Measurements from ENCODE around the gene ERMP1. TPM values are rescaled to one million over a fixed set of nuclear protein-coding genes. Genes with fewer than 3 reads are reported as not detected.

ERMP1 gene
- total and polyA plus RNA-seq, 2 of the 8 experiments (the other 6 are each of a cell fraction or from before 2014, with no cell fraction given), result 12.8 to 16.7 TPM

DNA sequence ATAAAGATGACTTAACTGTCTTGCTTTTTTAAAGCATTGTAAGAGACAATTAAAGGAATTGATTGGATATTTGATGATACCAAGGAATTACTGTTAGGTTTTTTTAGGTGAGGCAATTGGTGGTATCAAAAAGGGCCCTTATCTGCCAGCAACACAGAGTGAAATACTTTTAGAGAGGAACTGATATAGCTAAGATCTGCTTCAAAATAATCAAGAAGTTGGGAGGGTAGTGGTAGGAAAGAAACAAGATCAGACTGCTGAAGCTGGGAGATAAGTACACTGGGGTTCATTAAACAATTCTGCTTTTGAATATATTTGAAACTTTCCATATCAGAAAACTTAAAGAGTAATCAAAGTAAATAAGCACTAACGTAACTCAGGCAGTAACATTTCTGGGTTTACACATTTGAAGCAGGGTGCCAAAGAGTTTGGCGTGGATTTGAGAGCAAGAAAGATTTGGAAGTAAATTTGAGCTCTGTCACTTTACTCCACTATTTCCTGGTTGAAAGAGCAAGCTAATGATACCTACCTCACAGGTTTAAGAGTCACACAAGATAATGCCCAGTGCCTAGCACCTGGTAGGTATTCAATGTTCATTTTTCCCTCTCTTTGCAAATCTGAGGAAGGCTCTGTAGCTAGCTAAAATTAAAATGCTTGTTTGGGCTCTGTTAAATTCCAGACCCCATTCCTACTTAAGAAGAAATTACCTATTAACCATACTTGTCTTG is 6.9 kb downstream of the ERMP1 start:
- Histone ChIP-seq H3K4me1 (replicated peaks in 1 of 4; ENCODE audit: control insufficient read depth in 3 of 4, insufficient read depth in 4 of 4, low read length in 3 of 4) (no peaks in the 10 kb centered on the region), H2BK20ac (ENCODE audit: low read length) (no peak overlapping the region), H3K4me2 (ENCODE audit: insufficient read depth in 1 of 2, low read depth in 2 of 2, low read length in 2 of 2) (no peak overlapping the region), H2BK15ac (ENCODE audit: low read length) (no peak overlapping the region), H3K23me2 (ENCODE audit: low read depth, low read length) (no peaks in the 10 kb centered on the region), H3K79me1 (ENCODE audit: low read depth, low read length) (no peaks in the 10 kb centered on the region), H4K91ac (replicated peaks; ENCODE audit: insufficient read length, low read length) (no peak overlapping the region), H2AFZ (ENCODE audit: low read length) (no peak overlapping the region), H2BK5ac (ENCODE audit: low read depth, low read length) (no peak overlapping the region), H3K4ac (replicated peaks; ENCODE audit: insufficient read length, low read depth, low read length) (no peak overlapping the region), H3K23ac (ENCODE audit: insufficient read length) (no peak overlapping the region), H3K56ac (replicated peaks; ENCODE audit: insufficient read length, low read depth, low read length) (no peak overlapping the region), H3K4me3 (ENCODE audit: extremely low read depth in 1 of 4, insufficient read depth in 2 of 4, low read depth in 3 of 4, low read length in 4 of 4) (no peak overlapping the region), H4K8ac (ENCODE audit: extremely low read depth, insufficient read depth, low read length) (no peak overlapping the region), H3K27me3 (replicated peaks in 1 of 4; ENCODE audit: control insufficient read depth in 3 of 4, extremely low read depth in 1 of 4, insufficient read depth in 3 of 4, low read length in 3 of 4) (no peaks in the 10 kb centered on the region), H2BK12ac (ENCODE audit: low read depth, low read length) (no peak overlapping the region), H3K36me3 (ENCODE audit: control insufficient read depth in 2 of 4, insufficient read depth in 4 of 4, low read length in 3 of 4) (peaks cover 0 to 8% (median 4%) of the 10 kb centered on the region in 4 experiments; a peak in 3 of 8 replicates), H3K14ac (ENCODE audit: insufficient read length) (no peak overlapping the region), H3K18ac (ENCODE audit: extremely low read depth, low read length) (no peak overlapping the region), H2AK5ac (ENCODE audit: low read depth, low read length) (no peak overlapping the region), H4K5ac (ENCODE audit: insufficient read length, low read depth, low read length) (no peak overlapping the region), H3K9ac (replicated peaks in 1 of 4; ENCODE audit: extremely low read depth in 1 of 4, low read depth in 3 of 4, low read length in 3 of 4) (no peak overlapping the region), H3K27ac (ENCODE audit: low read depth, low read length) (no peak overlapping the region), H2BK120ac (replicated peaks; ENCODE audit: low read depth, low read length) (no peak overlapping the region), H3K9me3 (ENCODE audit: insufficient read depth in 2 of 2, low read depth in 1 of 2, low read length in 1 of 2) (no peaks in the 10 kb centered on the region), H4K20me1 (replicated peaks in 1 of 2; ENCODE audit: control insufficient read depth in 1 of 2, insufficient read depth in 2 of 2, low read length in 2 of 2) (peaks cover 1 to 3% of the 10 kb centered on the region in 2 experiments), H3K79me2 (ENCODE audit: control insufficient read depth in 1 of 2, insufficient read depth in 2 of 2, low read length in 2 of 2) (no peaks in the 10 kb centered on the region)
- WGBS, 2 experiments (ENCODE audit: extremely low coverage in 1 of 2, insufficient coverage in 1 of 2, insufficient read length in 1 of 2, insufficient replicate concordance in 2 of 2, low coverage in 1 of 2, low lambda C conversion rate in 2 of 2, missing lambda C conversion rate in 1 of 2), result 95% methylated on average over 2 of the region's 2 CpGs; no CpG with 5 or more reads in 1 of the 2 experiments
- no peak for DNase-seq (ENCODE audit: low read depth in 1 of 2, low spot score in 2 of 2)
- ChIA-PET CTCF (ENCODE audit: partially characterized antibody) (interaction anchor here (1.7 kb wide), 1 partner anchor 60 kb away, joined by 3 read pairs; no protein-coding TSS in a partner anchor), POLR2A (ENCODE audit: partially characterized antibody) (no interaction called here)
- no peak for TF ChIP-seq YY1 (IDR thresholded peaks at IDR 0.05; ENCODE audit: low read depth, low read length)
- TF ChIP-seq CBX5 (IDR thresholded peaks at IDR 0.05; ENCODE audit: low read depth, low read length), result no peak
- no peak for TF ChIP-seq RFX5 (IDR thresholded peaks at IDR 0.05; ENCODE audit: borderline replicate concordance, low read depth, low read length)
- no peak for TF ChIP-seq TBP (IDR thresholded peaks at IDR 0.05; ENCODE audit: low read depth, low read length)
- no peak for TF ChIP-seq CBX8 (IDR thresholded peaks at IDR 0.05; ENCODE audit: borderline replicate concordance, low read depth, low read length)
- no peak for TF ChIP-seq BCL11A (IDR thresholded peaks at IDR 0.05; ENCODE audit: low read depth in 2 of 2, low read length in 2 of 2)
- TF ChIP-seq CTBP2 (IDR thresholded peaks at IDR 0.05; ENCODE audit: borderline replicate concordance, insufficient read depth, insufficient read length, low read length), result no peak
- no peak for TF ChIP-seq POLR2AphosphoS5 (IDR thresholded peaks at IDR 0.05; ENCODE audit: low read depth, low read length)
- no peak for TF ChIP-seq SIX5 (IDR thresholded peaks at IDR 0.05; ENCODE audit: low read depth, low read length)
- no peak for FAIRE-seq

All from H1 (cell line).